ENCODE results near the gene HIPK2.

Gene HIPK2

GRCh38 chr7:139777948-139778841 is at the start of gene HIPK2:
Gene HIPK2, minus strand, starts transcription at chr7:139777998. Its CDS starts 375 bp downstream, at chr7:139777623.
- peak; percentile 75 for DNase-seq

- no peak for DNase-seq
Measured at GRCh38 chr7:139827042-139827441, 49.2 kb upstream of the HIPK2 start.

- DNase-seq, result no peak
Measured at GRCh38 chr7:139825666-139826290, 48.0 kb upstream of the HIPK2 start.

- DNase-seq, result no peak
Measured at GRCh38 chr7:139823959-139824521, 46.2 kb upstream of the HIPK2 start.

- DNase-seq, result no peak
Measured at GRCh38 chr7:139822855-139823254, 45.1 kb upstream of the HIPK2 start.

- no peak for DNase-seq
Measured at GRCh38 chr7:139821349-139822105, 43.7 kb upstream of the HIPK2 start.

- DNase-seq, result peak; percentile 35
Measured at GRCh38 chr7:139820089-139820488, 42.3 kb upstream of the HIPK2 start.

GRCh38 chr7:139817249-139817648 is 39.5 kb upstream of the HIPK2 start:
- DNase-seq, result no peak

- no peak for DNase-seq
Measured at GRCh38 chr7:139813689-139814088, 35.9 kb upstream of the HIPK2 start.

- no peak for DNase-seq
Measured at GRCh38 chr7:139813151-139813550, 35.4 kb upstream of the HIPK2 start.

GRCh38 chr7:139811066-139811465 is 33.3 kb upstream of the HIPK2 start:
- no peak for DNase-seq

- no peak for DNase-seq
Measured at GRCh38 chr7:139808846-139809442, 31.1 kb upstream of the HIPK2 start.

- no peak for DNase-seq
Measured at GRCh38 chr7:139808427-139808826, 30.6 kb upstream of the HIPK2 start.

GRCh38 chr7:139807009-139807408 is 29.2 kb upstream of the HIPK2 start:
- no peak for DNase-seq

- DNase-seq, result no peak
Measured at GRCh38 chr7:139804571-139804970, 26.8 kb upstream of the HIPK2 start.

GRCh38 chr7:139799586-139799985 is 21.8 kb upstream of the HIPK2 start:
- DNase-seq, result no peak

GRCh38 chr7:139798892-139799291 is 21.1 kb upstream of the HIPK2 start:
- DNase-seq, result no peak

GRCh38 chr7:139798221-139798620 is 20.4 kb upstream of the HIPK2 start:
- no peak for DNase-seq

- no peak for DNase-seq
Measured at GRCh38 chr7:139797607-139798006, 19.8 kb upstream of the HIPK2 start.

GRCh38 chr7:139791316-139791715 is 13.5 kb upstream of the HIPK2 start:
- DNase-seq, result no peak

GRCh38 chr7:139784648-139785047 is 6.8 kb upstream of the HIPK2 start:
- DNase-seq, result no peak

GRCh38 chr7:139783647-139784385 is 6.0 kb upstream of the HIPK2 start:
- DNase-seq, result no peak
